Uterus (tissue), 4 donors: Measurements from ENCODE around the gene COL8A1. TPM values are rescaled to one million over a fixed set of nuclear protein-coding genes. Genes with fewer than 3 reads are reported as not detected.

Source experiments
- DNase-seq, 2 donors: peaks; one replicate each; pipeline ENCODE4 v3.0.0-alpha.2; 2019 to 2020
- H3K27ac ChIP-seq, 2 donors: fragments of 200-600 bp; sonication (generic); 1 replicate in 1 of 2; 2 replicates in 1 of 2; pipeline ENCODE4 v1.5.1; 2016 to 2018
- H3K27me3 ChIP-seq, 2 donors: fragments of 200-600 bp; sonication (generic); one replicate each; pipeline ENCODE4 v1.5.1; 2018 to 2019; ENCODE audit warnings: control low read depth in 1 of 2
- H3K36me3 ChIP-seq, 2 donors: fragments of 200-600 bp; sonication (generic); one replicate each; pipeline ENCODE4 v1.5.1; 2019; ENCODE audit warnings: control low read depth in 1 of 2
- H3K4me1 ChIP-seq, 2 donors: fragments of 200-600 bp; sonication (generic); one replicate each; pipeline ENCODE4 v1.5.1; 2018 to 2019; ENCODE audit warnings: control low read depth in 1 of 2
- H3K4me3 ChIP-seq, 2 donors: fragments of 200-600 bp; sonication (generic); 1 replicate in 1 of 2; 2 replicates in 1 of 2; pipeline ENCODE4 v1.5.1; 2018 to 2019; ENCODE audit warnings: mild to moderate bottlenecking in 1 of 2
- H3K9me3 ChIP-seq, 2 donors: fragments of 200-600 bp; sonication (generic); one replicate each; pipeline ENCODE4 v1.5.1; 2019; ENCODE audit warnings: control low read depth in 1 of 2
- POLR2A ChIP-seq, 2 donors: fragments of 450-650 bp; IDR thresholded peaks; one replicate each; pipeline ENCODE4 v1.6.1; 2016; ENCODE audit warnings: antibody characterized with exemption in 2 of 2, mild to moderate bottlenecking in 1 of 2, moderate library complexity in 1 of 2
- intact Hi-C: fragments of 100-400 bp; cut with DNase I; formaldehyde crosslinking; loops from one replicate; pipeline ENCODE4 v1.15.1; 2023; ENCODE audit warnings: low total_unique reads
- total RNA-seq, 4 donors: library from RNA; depleted of rRNA in 3 of 4; stranded (reverse); fragments of >200 nt in 3 of 4; gene quantifications; one replicate each; pipeline versions ENCODE4 v1.1.0 to v1.2.4, GENCODE V29; 2014 to 2023
- TF ChIP-seq, protein P1 (sequence below), 4 experiments: fragments of 200-600 bp in 2 of 4; fragments of 450-650 bp in 2 of 4; sonication (generic) in 2 of 4; IDR thresholded peaks; one replicate each; pipeline ENCODE4 v1.5.1; 2016 to 2019; ENCODE audit warnings: antibody characterized with exemption in 4 of 4, mild to moderate bottlenecking in 2 of 4, moderate library complexity in 1 of 4
- donor health status: DM: yes; HTN: yes; CAD: no.

The COL8A1 gene
- total RNA-seq, 4 donors from 2014 or later, result 2.6 to 30.9 (median 18.0) TPM

DNA sequence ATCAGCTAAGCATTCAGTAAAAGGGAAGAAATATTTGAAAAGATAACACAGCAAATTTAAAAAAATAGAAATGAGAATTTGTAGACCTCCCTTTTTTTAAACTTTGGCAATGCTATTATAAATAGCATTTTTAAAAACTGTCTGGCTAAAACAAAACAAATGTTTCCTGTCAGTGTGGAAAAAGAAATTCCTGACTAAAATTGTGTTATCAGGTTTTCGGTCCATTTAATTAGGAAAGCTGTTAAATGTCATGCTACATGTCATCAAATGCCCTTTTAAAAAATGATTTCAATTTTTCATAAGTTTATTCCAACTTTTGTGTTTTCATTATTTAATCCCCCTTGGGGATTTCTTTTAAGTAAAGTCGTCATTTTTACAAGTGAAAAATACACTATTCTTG is 29.6 kb downstream of the COL8A1 start:
- H3K27me3 ChIP-seq, result no peaks in the 10 kb centered on the region
- no peak overlapping the region for H3K4me3 ChIP-seq
- no peak for DNase-seq
- TF ChIP-seq, protein P1, sequence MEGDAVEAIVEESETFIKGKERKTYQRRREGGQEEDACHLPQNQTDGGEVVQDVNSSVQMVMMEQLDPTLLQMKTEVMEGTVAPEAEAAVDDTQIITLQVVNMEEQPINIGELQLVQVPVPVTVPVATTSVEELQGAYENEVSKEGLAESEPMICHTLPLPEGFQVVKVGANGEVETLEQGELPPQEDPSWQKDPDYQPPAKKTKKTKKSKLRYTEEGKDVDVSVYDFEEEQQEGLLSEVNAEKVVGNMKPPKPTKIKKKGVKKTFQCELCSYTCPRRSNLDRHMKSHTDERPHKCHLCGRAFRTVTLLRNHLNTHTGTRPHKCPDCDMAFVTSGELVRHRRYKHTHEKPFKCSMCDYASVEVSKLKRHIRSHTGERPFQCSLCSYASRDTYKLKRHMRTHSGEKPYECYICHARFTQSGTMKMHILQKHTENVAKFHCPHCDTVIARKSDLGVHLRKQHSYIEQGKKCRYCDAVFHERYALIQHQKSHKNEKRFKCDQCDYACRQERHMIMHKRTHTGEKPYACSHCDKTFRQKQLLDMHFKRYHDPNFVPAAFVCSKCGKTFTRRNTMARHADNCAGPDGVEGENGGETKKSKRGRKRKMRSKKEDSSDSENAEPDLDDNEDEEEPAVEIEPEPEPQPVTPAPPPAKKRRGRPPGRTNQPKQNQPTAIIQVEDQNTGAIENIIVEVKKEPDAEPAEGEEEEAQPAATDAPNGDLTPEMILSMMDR (IDR thresholded peaks at IDR 0.05), result no peak
- TF ChIP-seq POLR2A (IDR thresholded peaks at IDR 0.05), result no peak
- H3K36me3 ChIP-seq, result no peaks in the 10 kb centered on the region
- no peaks in the 10 kb centered on the region for H3K9me3 ChIP-seq
- H3K27ac ChIP-seq, result no peak overlapping the region
- intact Hi-C loops, result no loop called here
- no peaks in the 10 kb centered on the region for H3K4me1 ChIP-seq

DNA sequence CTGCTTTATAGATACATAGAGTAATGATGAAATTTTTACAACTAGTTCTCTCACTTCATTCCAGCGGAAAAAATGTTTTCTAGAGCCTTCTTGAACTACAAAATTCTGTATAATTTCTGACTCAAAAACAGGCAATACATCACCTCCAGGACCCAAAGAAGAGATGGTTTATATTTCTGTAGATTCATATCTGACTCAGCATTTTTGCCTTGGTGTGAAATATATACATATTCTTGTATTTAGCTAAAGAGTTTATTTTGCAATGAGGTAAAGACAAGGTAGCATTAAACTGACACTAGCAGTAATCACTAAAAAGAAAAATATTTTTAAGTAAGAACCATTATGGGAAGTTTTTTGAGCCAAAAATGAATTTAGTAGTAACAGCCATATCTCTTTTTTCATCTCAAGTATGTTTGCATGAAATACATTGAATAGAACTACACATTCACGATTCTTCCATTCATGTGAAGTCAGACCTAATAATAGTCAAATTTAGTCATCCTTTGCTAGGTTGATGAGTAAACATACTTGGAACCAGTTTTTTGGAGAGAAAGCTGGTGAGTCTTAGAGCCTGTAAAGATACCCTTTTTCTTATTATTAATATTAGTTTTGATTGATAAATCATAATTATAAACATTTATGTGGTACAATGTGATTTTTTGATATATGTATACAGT is 31.6 kb downstream of the COL8A1 start:
- no peak for DNase-seq
- no peak overlapping the region for H3K27ac ChIP-seq
- H3K4me3 ChIP-seq, result no peak overlapping the region
- no peaks in the 10 kb centered on the region for H3K27me3 ChIP-seq
- intact Hi-C loops, result no loop called here
- no peaks in the 10 kb centered on the region for H3K4me1 ChIP-seq
- no peak for TF ChIP-seq POLR2A (IDR thresholded peaks at IDR 0.05)
- TF ChIP-seq, protein P1 (IDR thresholded peaks at IDR 0.05), result no peak
- no peaks in the 10 kb centered on the region for H3K9me3 ChIP-seq
- no peaks in the 10 kb centered on the region for H3K36me3 ChIP-seq

- intact Hi-C loops, result no loop called here
- Histone ChIP-seq H3K4me1 (no peaks in the 10 kb centered on the region), H3K9me3 (no peaks in the 10 kb centered on the region), H3K4me3 (no peak overlapping the region), H3K27me3 (no peaks in the 10 kb centered on the region), H3K27ac (no peak overlapping the region), H3K36me3 (no peaks in the 10 kb centered on the region)
- DNase-seq, result no peak
- TF ChIP-seq, protein P1 (IDR thresholded peaks at IDR 0.05), result no peak
- TF ChIP-seq POLR2A (IDR thresholded peaks at IDR 0.05), result no peak
Measured at GRCh38 chr3:99670556-99670950, 32.2 kb downstream of the COL8A1 start.

- intact Hi-C loops, result no loop called here
- Histone ChIP-seq H3K9me3 (no peaks in the 10 kb centered on the region), H3K27me3 (no peaks in the 10 kb centered on the region), H3K4me1 (no peaks in the 10 kb centered on the region), H3K27ac (no peak overlapping the region), H3K4me3 (no peak overlapping the region), H3K36me3 (no peaks in the 10 kb centered on the region)
- TF ChIP-seq, protein P1 (IDR thresholded peaks at IDR 0.05), result no peak
- no peak for TF ChIP-seq POLR2A (IDR thresholded peaks at IDR 0.05)
- DNase-seq, result no peak
Measured at GRCh38 chr3:99674086-99674789, 35.8 kb downstream of the COL8A1 start.

GRCh38 chr3:99678023-99678422 is 39.6 kb downstream of the COL8A1 start:
- TF ChIP-seq, protein P1 (IDR thresholded peaks at IDR 0.05), result no peak
- TF ChIP-seq POLR2A (IDR thresholded peaks at IDR 0.05), result no peak
- Histone ChIP-seq H3K9me3 (no peaks in the 10 kb centered on the region), H3K27me3 (no peaks in the 10 kb centered on the region), H3K36me3 (no peaks in the 10 kb centered on the region), H3K4me1 (no peaks in the 10 kb centered on the region), H3K4me3 (no peak overlapping the region), H3K27ac (peak overlapping the region; percentile 73 to 77)
- intact Hi-C loops, result no loop called here
- peak; percentile 58 to 73 for DNase-seq
